Fibroblast of the aortic adventitia (primary cell): ENCODE data around the gene PCSK6. TPM values are rescaled to one million over a fixed set of nuclear protein-coding genes. Genes with fewer than 3 reads are reported as not detected.

Experiments
- DNase-seq: peaks from one replicate; pipeline ENCODE4 v3.0.0-alpha.2; 2010; ENCODE audit warnings: low read depth
- H3K4me3 ChIP-seq: 2 replicates; pipeline ENCODE4 v1.5.1; 2011; ENCODE audit warnings: low read depth, mild to moderate bottlenecking, control low read depth, low read length, moderate library complexity
- CTCF ChIP-seq: IDR thresholded peaks from 2 replicates; pipeline ENCODE4 v1.5.1; 2011; ENCODE audit warnings: mild to moderate bottlenecking, low read length, control low read depth, inconsistent platforms; ENCODE audit not compliant: insufficient read depth
- total RNA-seq: library from RNA; depleted of rRNA; stranded (reverse); fragments of >200 nt; gene quantifications from 2 replicates; pipeline ENCODE4 v1.2.3, GENCODE V29; 2012; ENCODE audit warnings: low replicate concordance

Gene PCSK6
- total RNA-seq, 1 donor, result 0.81 TPM

GRCh38 chr15:101439285-101439919 is 50.1 kb downstream of the PCSK6 start:
- peak; percentile 78 for DNase-seq
- peak overlapping the region; percentile 51 for H3K4me3 ChIP-seq
- TF ChIP-seq CTCF, result no peak

DNA sequence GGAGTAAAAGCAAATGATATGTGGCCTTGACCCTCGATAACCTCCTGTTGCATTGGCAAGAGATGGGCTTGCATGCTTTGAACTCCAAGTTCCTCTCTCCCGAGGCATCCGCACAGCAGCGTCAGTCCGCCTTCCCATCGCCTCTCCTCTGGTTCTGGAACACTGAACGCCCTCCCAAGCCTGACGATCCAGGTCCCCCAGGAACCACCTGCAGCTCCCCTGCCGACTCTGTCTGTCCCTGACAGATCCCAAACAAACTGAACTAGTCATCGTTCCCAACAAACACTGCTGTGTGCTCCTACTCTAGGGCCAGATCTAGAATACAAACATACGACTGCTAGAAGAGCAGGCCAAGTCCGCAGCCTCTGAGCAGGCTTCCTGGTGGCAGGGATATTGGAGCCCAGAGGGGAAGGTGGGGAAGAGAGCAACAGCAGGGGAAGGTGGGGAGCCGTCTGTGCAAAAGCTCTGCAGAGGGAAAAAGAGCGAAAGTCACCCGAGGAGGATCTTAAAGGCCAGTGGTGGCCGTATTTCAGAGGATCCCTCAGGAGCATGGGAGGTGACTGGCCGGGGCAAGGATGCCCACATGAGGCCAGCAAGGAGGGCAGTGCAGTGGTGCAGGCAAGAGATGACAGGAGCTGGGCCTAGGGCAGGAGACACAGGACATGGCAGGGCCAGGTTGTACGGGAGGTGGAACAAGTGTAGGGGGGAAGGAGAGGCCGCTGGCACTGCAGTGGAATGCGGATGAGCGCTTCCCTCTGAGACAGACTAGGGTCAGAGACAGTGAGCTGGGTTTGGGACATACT is 50.8 kb downstream of the PCSK6 start:
- TF ChIP-seq CTCF, result no peak
- no peak for DNase-seq
- no peak overlapping the region for H3K4me3 ChIP-seq

DNA sequence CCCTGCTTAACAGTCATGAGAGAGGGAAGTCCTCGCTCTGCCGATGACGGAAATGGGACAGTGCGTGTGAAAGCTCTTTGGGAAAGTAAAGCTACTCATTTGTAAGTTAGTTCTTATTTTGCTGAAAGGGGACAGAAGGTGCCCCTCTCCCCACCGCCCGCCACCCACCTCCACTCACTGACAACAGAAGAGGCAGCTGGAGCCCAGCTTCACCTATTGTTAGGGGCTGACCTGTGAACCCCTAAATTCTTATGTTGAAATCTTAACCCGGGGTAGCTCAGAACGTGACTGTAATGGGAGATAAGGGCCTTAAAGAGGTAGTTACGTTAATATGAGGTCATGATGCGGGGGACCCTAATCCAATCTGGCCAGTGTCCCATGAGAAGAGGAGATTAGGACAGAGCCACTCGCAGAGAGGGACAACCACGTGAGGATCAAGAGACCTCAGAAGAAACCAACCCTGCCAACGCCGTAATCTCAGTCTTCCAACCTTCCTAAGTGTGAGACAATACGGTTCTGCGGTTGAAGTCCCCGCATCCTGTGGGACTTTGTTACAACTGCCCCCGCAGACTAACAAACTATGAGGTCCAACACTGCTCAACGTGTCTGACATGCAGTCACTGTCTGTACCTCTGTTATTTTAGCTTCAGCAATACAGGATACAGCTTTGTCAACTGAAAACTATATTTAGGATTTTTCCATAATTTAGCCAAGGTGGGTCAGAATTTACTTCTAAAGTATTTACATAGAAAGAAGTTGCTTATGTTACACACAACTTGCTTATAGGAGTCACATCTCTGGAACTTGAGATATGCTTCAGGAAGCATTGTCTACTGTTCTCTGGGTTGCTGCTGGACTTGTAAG is 51.7 kb downstream of the PCSK6 start:
- DNase-seq, result no peak
- H3K4me3 ChIP-seq, result no peak overlapping the region
- no peak for TF ChIP-seq CTCF

- H3K4me3 ChIP-seq, result no peak overlapping the region
- DNase-seq, result no peak
- no peak for TF ChIP-seq CTCF
Observed at GRCh38 chr15:101437209-101437608, 52.3 kb downstream of the PCSK6 start.

DNA sequence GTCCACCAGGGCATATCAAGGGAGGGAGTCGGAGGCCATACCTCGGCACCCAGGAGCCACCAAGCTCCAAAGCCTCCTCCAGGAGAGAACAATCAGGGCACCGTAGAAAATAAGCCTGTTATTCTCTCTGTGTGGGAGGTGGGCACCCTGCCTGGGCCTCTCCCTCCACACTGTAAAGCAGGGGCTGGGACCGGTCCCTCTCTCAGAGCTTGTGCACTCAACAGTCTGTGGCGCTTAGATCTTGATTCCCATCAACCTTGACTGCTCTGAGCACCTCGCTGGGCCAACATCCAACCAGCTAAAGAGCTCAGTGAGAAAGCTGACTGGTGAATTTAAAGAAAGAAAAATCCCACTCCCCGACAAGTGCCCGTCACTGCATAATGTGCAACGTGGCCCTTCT is 53.0 kb downstream of the PCSK6 start:
- no peak for DNase-seq
- no peak overlapping the region for H3K4me3 ChIP-seq
- TF ChIP-seq CTCF, result no peak

GRCh38 chr15:101435761-101436160 is 53.7 kb downstream of the PCSK6 start:
- TF ChIP-seq CTCF, result no peak
- no peak overlapping the region for H3K4me3 ChIP-seq
- DNase-seq, result no peak
